PFSK-1 (cell line): ENCODE measurements around the gene CST6.

ENCODE experiments used
- FOXP2 ChIP-seq: optimal IDR thresholded peaks from 2 replicates; pipeline ENCODE3; 2011; ENCODE audit warnings: borderline replicate concordance, control low read depth, inconsistent platforms; ENCODE audit not compliant: insufficient read depth; ENCODE audit errors: extremely low read length, extremely low read depth
- POLR2AphosphoS5 ChIP-seq: IDR thresholded peaks from 2 replicates; pipeline ENCODE4 v1.6.1; 2012; ENCODE audit warnings: low read depth, mild to moderate bottlenecking, control low read depth, low read length, moderate library complexity
- SIN3A ChIP-seq: IDR thresholded peaks from 2 replicates; pipeline ENCODE4 v1.6.1; 2012; ENCODE audit warnings: mild to moderate bottlenecking, low read length, moderate library complexity, borderline replicate concordance; ENCODE audit not compliant: insufficient read depth
- TAF1 ChIP-seq: IDR thresholded peaks from 2 replicates; pipeline ENCODE4 v1.6.1; 2012; ENCODE audit warnings: low read length, control low read depth, borderline replicate concordance; ENCODE audit not compliant: insufficient read depth
- TF ChIP-seq, protein P1 (sequence below), 2 experiments: IDR thresholded peaks; 2 replicates each; pipeline versions ENCODE4 v1.6.1 to v1.8.0; 2011 to 2012; ENCODE audit warnings: low read depth in 2 of 2, low read length in 2 of 2, control low read depth in 1 of 2, inconsistent platforms in 1 of 2, mild to moderate bottlenecking in 1 of 2, moderate library complexity in 1 of 2; ENCODE audit not compliant: insufficient read depth in 1 of 2

Gene CST6

GRCh38 chr11:66007201-66007634, 4.6 kb upstream of the CST6 start:
- TF ChIP-seq SIN3A (no peak), FOXP2 (no peak), POLR2AphosphoS5 (no peak), TAF1 (no peak)
- TF ChIP-seq, protein P1, sequence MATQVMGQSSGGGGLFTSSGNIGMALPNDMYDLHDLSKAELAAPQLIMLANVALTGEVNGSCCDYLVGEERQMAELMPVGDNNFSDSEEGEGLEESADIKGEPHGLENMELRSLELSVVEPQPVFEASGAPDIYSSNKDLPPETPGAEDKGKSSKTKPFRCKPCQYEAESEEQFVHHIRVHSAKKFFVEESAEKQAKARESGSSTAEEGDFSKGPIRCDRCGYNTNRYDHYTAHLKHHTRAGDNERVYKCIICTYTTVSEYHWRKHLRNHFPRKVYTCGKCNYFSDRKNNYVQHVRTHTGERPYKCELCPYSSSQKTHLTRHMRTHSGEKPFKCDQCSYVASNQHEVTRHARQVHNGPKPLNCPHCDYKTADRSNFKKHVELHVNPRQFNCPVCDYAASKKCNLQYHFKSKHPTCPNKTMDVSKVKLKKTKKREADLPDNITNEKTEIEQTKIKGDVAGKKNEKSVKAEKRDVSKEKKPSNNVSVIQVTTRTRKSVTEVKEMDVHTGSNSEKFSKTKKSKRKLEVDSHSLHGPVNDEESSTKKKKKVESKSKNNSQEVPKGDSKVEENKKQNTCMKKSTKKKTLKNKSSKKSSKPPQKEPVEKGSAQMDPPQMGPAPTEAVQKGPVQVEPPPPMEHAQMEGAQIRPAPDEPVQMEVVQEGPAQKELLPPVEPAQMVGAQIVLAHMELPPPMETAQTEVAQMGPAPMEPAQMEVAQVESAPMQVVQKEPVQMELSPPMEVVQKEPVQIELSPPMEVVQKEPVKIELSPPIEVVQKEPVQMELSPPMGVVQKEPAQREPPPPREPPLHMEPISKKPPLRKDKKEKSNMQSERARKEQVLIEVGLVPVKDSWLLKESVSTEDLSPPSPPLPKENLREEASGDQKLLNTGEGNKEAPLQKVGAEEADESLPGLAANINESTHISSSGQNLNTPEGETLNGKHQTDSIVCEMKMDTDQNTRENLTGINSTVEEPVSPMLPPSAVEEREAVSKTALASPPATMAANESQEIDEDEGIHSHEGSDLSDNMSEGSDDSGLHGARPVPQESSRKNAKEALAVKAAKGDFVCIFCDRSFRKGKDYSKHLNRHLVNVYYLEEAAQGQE (IDR thresholded peaks at IDR 0.05; ENCODE audit: insufficient read depth in 1 of 2, low read depth in 2 of 2, low read length in 2 of 2): no peak

GRCh38 chr11:66008095-66008467, 3.7 kb upstream of the CST6 start:
- TF ChIP-seq SIN3A: no peak
- no peak for TF ChIP-seq FOXP2
- no peak for TF ChIP-seq POLR2AphosphoS5
- TF ChIP-seq TAF1: no peak
- TF ChIP-seq, protein P1 (IDR thresholded peaks at IDR 0.05; ENCODE audit: insufficient read depth in 1 of 2, low read depth in 2 of 2, low read length in 2 of 2): no peak

- no peak for TF ChIP-seq TAF1
- TF ChIP-seq POLR2AphosphoS5: no peak
- TF ChIP-seq SIN3A: no peak
- TF ChIP-seq, protein P1 (IDR thresholded peaks at IDR 0.05; ENCODE audit: insufficient read depth in 1 of 2, low read depth in 2 of 2, low read length in 2 of 2): no peak
- TF ChIP-seq FOXP2: no peak
Measured at GRCh38 chr11:66008468-66009101, 3.2 kb upstream of the CST6 start.

DNA sequence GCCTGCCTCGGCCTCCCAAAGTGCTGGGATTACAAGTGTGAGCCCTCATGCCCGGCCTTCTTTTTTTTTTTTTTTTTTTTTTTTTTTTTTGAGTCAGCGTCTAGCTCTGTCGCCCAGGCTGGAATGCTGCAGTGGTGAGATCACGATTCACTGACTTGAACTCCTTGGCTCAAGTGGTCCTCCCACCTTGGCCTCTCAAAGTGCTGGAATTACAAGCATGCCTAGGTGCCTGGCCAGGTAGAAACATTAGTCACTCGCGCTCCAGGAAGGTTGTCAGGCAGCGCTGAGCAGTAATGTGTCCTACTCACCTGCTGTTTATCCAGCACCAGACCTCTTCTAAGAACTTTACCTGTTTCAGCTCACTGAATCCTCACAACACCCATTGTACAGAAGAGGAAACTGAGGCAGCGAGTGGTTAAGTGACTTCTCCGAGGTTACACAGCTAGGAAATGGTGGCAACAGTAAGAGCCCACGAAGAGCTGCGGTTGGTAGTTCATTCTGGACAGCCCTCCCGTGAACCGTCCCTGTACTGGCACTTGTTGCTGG, 496 bp upstream of the CST6 start:
- TF ChIP-seq FOXP2 (no peak), TAF1 (no peak), POLR2AphosphoS5 (no peak), SIN3A (no peak)
- TF ChIP-seq, protein P1 (IDR thresholded peaks at IDR 0.05; ENCODE audit: insufficient read depth in 1 of 2, low read depth in 2 of 2, low read length in 2 of 2): no peak
